Immature natural killer cell (primary cell): ENCODE results near the gene SLCO3A1. TPM values are rescaled to one million over a fixed set of nuclear protein-coding genes. Genes with fewer than 3 reads are reported as not detected.

Source experiments
- DNase-seq, 3 donors: peaks; one replicate each; pipeline ENCODE4 v3.0.0; 2022; ENCODE audit warnings: mixed read lengths in 1 of 3
- H3K27ac Mint-ChIP-seq, 6 donors: one replicate each; pipeline ENCODE4 v1.8.0; 2020; ENCODE audit warnings: mixed read lengths in 6 of 6, mild to moderate bottlenecking in 5 of 6, inconsistent platforms in 4 of 6, moderate library complexity in 3 of 6
- H3K27me3 Mint-ChIP-seq, 3 donors: one replicate each; pipeline ENCODE4 v1.8.0; 2020 to 2021; ENCODE audit warnings: low read depth in 3 of 3, mild to moderate bottlenecking in 3 of 3, mixed read lengths in 3 of 3, moderate library complexity in 3 of 3, inconsistent platforms in 1 of 3
- H3K36me3 Mint-ChIP-seq, 3 donors: one replicate each; pipeline ENCODE4 v1.8.0; 2020; ENCODE audit warnings: mixed read lengths in 3 of 3, inconsistent platforms in 2 of 3, mild to moderate bottlenecking in 2 of 3
- H3K4me1 Mint-ChIP-seq, 2 donors: one replicate each; pipeline ENCODE4 v1.8.0; 2020; ENCODE audit warnings: inconsistent platforms in 2 of 2, mild to moderate bottlenecking in 2 of 2, mixed read lengths in 2 of 2, moderate library complexity in 1 of 2
- H3K4me3 Mint-ChIP-seq, 5 donors: one replicate each; pipeline ENCODE4 v1.8.0; 2020; ENCODE audit warnings: mild to moderate bottlenecking in 5 of 5, mixed read lengths in 5 of 5, inconsistent platforms in 3 of 5, moderate library complexity in 3 of 5
- H3K9me3 Mint-ChIP-seq, 6 donors: one replicate each; pipeline ENCODE4 v1.8.0; 2020; ENCODE audit warnings: mild to moderate bottlenecking in 6 of 6, mixed read lengths in 6 of 6, inconsistent platforms in 4 of 6, moderate library complexity in 3 of 6
- polyA plus RNA-seq, 3 donors: library from polyadenylated mRNA; unstranded; fragments of 300-500 nt; fragmentation: Illumina TruSeq; gene quantifications; one replicate each; pipeline ENCODE4 v1.2.3, GENCODE V29; 2021

Gene SLCO3A1
- polyA plus RNA-seq, 3 donors from 2014 or later, result 17.0 to 41.3 (median 30.2) TPM

GRCh38 chr15:91849749-91850161 is 3.8 kb upstream of the SLCO3A1 start:
- peak overlapping the region in 5 of 6 donors; percentile 14 to 67 (median 40) for H3K27ac Mint-ChIP-seq
- DNase-seq, result peak; percentile 38 to 46 (median 39)
- peaks cover 3 to 18% (median 10%) of the 10 kb centered on the region in 3 donors for H3K27me3 Mint-ChIP-seq
- H3K9me3 Mint-ChIP-seq, result no peaks in the 10 kb centered on the region
- peaks cover 0 to 3% (median 3%) of the 10 kb centered on the region in 3 donors for H3K36me3 Mint-ChIP-seq
- H3K4me1 Mint-ChIP-seq, result peaks cover 31 to 41% of the 10 kb centered on the region in 2 donors
- H3K4me3 Mint-ChIP-seq, result peak overlapping the region; percentile 33 to 55 (median 47)

GRCh38 chr15:91852741-91853510 is 582 bp upstream of the SLCO3A1 start:
- peaks cover 3 to 31% (median 3%) of the 10 kb centered on the region in 3 donors for H3K27me3 Mint-ChIP-seq
- peaks cover 63 to 73% of the 10 kb centered on the region in 2 donors for H3K4me1 Mint-ChIP-seq
- H3K4me3 Mint-ChIP-seq, result peak overlapping the region; percentile 83 to 90 (median 86)
- peak overlapping the region; percentile 50 to 90 (median 85) for H3K27ac Mint-ChIP-seq
- H3K9me3 Mint-ChIP-seq, result no peaks in the 10 kb centered on the region
- peak; percentile 79 to 82 (median 81) for DNase-seq
- no peaks in the 10 kb centered on the region for H3K36me3 Mint-ChIP-seq

- peak; percentile 60 to 63 (median 60) for DNase-seq
- Mint-ChIP-seq H3K36me3 (no peaks in the 10 kb centered on the region), H3K27ac (peak overlapping the region; percentile 60 to 94 (median 90)), H3K9me3 (no peaks in the 10 kb centered on the region), H3K27me3 (peaks cover 3 to 31% (median 3%) of the 10 kb centered on the region in 3 donors), H3K4me3 (peak overlapping the region; percentile 85 to 90 (median 86)), H3K4me1 (peaks cover 75 to 84% of the 10 kb centered on the region in 2 donors)
Measured at GRCh38 chr15:91853948-91854638, 585 bp downstream of the SLCO3A1 start.

GRCh38 chr15:91854639-91854990 is 1.1 kb downstream of the SLCO3A1 start:
- peaks cover under 1 to 28% (median 3%) of the 10 kb centered on the region in 3 donors for H3K27me3 Mint-ChIP-seq
- peak in 2 of 3 donors; percentile 11 to 27 for DNase-seq
- peak overlapping the region; percentile 85 to 90 (median 86) for H3K4me3 Mint-ChIP-seq
- H3K9me3 Mint-ChIP-seq, result no peaks in the 10 kb centered on the region
- peaks cover 74 to 84% of the 10 kb centered on the region in 2 donors for H3K4me1 Mint-ChIP-seq
- H3K27ac Mint-ChIP-seq, result peak overlapping the region; percentile 60 to 94 (median 90)
- H3K36me3 Mint-ChIP-seq, result no peaks in the 10 kb centered on the region

GRCh38 chr15:91855241-91855640 is 1.7 kb downstream of the SLCO3A1 start:
- peaks cover 0 to 24% (median 0%) of the 10 kb centered on the region in 3 donors for H3K27me3 Mint-ChIP-seq
- peak overlapping the region; percentile 85 to 90 (median 86) for H3K4me3 Mint-ChIP-seq
- no peaks in the 10 kb centered on the region for H3K9me3 Mint-ChIP-seq
- H3K4me1 Mint-ChIP-seq, result peaks cover 73 to 84% of the 10 kb centered on the region in 2 donors
- peak overlapping the region; percentile 60 to 94 (median 90) for H3K27ac Mint-ChIP-seq
- no peaks in the 10 kb centered on the region for H3K36me3 Mint-ChIP-seq
- no peak for DNase-seq

GRCh38 chr15:91855684-91856489 is 2.4 kb downstream of the SLCO3A1 start:
- Mint-ChIP-seq H3K27ac (peak overlapping the region; percentile 88 to 96 (median 91)), H3K9me3 (no peaks in the 10 kb centered on the region), H3K4me3 (peak overlapping the region; percentile 85 to 90 (median 86)), H3K36me3 (no peaks in the 10 kb centered on the region), H3K27me3 (peaks cover 0 to 24% (median 0%) of the 10 kb centered on the region in 3 donors), H3K4me1 (peaks cover 79 to 82% of the 10 kb centered on the region in 2 donors)
- peak; percentile 61 to 65 (median 63) for DNase-seq

GRCh38 chr15:91857224-91857585 is 3.7 kb downstream of the SLCO3A1 start:
- Mint-ChIP-seq H3K4me1 (peaks cover 77 to 84% of the 10 kb centered on the region in 2 donors), H3K9me3 (no peaks in the 10 kb centered on the region), H3K27me3 (peaks cover 0 to 24% (median 0%) of the 10 kb centered on the region in 3 donors), H3K36me3 (no peaks in the 10 kb centered on the region), H3K27ac (peak overlapping the region; percentile 84 to 94 (median 88)), H3K4me3 (peak overlapping the region; percentile 63 to 90 (median 73))
- no peak for DNase-seq

GRCh38 chr15:91857772-91858171 is 4.3 kb downstream of the SLCO3A1 start:
- H3K4me1 Mint-ChIP-seq, result peaks cover 78 to 85% of the 10 kb centered on the region in 2 donors
- H3K27ac Mint-ChIP-seq, result peak overlapping the region; percentile 84 to 94 (median 88)
- no peaks in the 10 kb centered on the region for H3K9me3 Mint-ChIP-seq
- peak overlapping the region; percentile 63 to 86 (median 70) for H3K4me3 Mint-ChIP-seq
- no peaks in the 10 kb centered on the region for H3K36me3 Mint-ChIP-seq
- peaks cover 0 to 24% (median 0%) of the 10 kb centered on the region in 3 donors for H3K27me3 Mint-ChIP-seq
- DNase-seq, result peak; percentile 84

GRCh38 chr15:91860498-91860897 is 7.0 kb downstream of the SLCO3A1 start:
- peaks cover 0 to 13% (median 0%) of the 10 kb centered on the region in 3 donors for H3K27me3 Mint-ChIP-seq
- peak overlapping the region in 1 of 5 donors; percentile 15 for H3K4me3 Mint-ChIP-seq
- no peak overlapping the region for H3K27ac Mint-ChIP-seq
- no peak for DNase-seq
- peaks cover 93 to 98% of the 10 kb centered on the region in 2 donors for H3K4me1 Mint-ChIP-seq
- H3K36me3 Mint-ChIP-seq, result no peaks in the 10 kb centered on the region
- no peaks in the 10 kb centered on the region for H3K9me3 Mint-ChIP-seq

- H3K36me3 Mint-ChIP-seq, result no peaks in the 10 kb centered on the region
Measured at GRCh38 chr15:91861223-91861622, 7.7 kb downstream of the SLCO3A1 start.

GRCh38 chr15:91862891-91863504 is 9.5 kb downstream of the SLCO3A1 start:
- peak overlapping the region; percentile 3 to 53 (median 44) for H3K4me3 Mint-ChIP-seq
- H3K27me3 Mint-ChIP-seq, result peaks cover 0 to 3% (median 0%) of the 10 kb centered on the region in 3 donors
- H3K36me3 Mint-ChIP-seq, result no peaks in the 10 kb centered on the region
- peaks cover 92 to 98% of the 10 kb centered on the region in 2 donors for H3K4me1 Mint-ChIP-seq
- H3K27ac Mint-ChIP-seq, result peak overlapping the region in 5 of 6 donors; percentile 4 to 79 (median 46)
- no peaks in the 10 kb centered on the region for H3K9me3 Mint-ChIP-seq
- DNase-seq, result no peak

More at GRCh38 chr15:91861223-91861622, 7.7 kb downstream of the SLCO3A1 start:
- DNase-seq, result no peak
- Mint-ChIP-seq H3K27ac (peak overlapping the region in 2 of 6 donors; percentile 10 to 76), H3K4me3 (peak overlapping the region in 1 of 5 donors; percentile 11), H3K27me3 (peaks cover 0 to 11% (median 0%) of the 10 kb centered on the region in 3 donors), H3K9me3 (no peaks in the 10 kb centered on the region), H3K4me1 (peaks cover 93 to 98% of the 10 kb centered on the region in 2 donors)

GRCh38 chr15:91863621-91864255 is 10.2 kb downstream of the SLCO3A1 start:
- Mint-ChIP-seq H3K27ac (peak overlapping the region in 5 of 6 donors; percentile 4 to 79 (median 46)), H3K36me3 (no peaks in the 10 kb centered on the region), H3K4me3 (peak overlapping the region; percentile 20 to 53 (median 44)), H3K27me3 (peaks cover 0 to 3% (median 0%) of the 10 kb centered on the region in 3 donors), H3K4me1 (peaks cover 88 to 98% of the 10 kb centered on the region in 2 donors), H3K9me3 (no peaks in the 10 kb centered on the region)
- no peak for DNase-seq
